GM12878 (cell line): ENCODE results near the gene NRSN2. TPM values are rescaled to one million over a fixed set of nuclear protein-coding genes. Genes with fewer than 3 reads are reported as not detected.

Experiments used
- ATAC-seq: fragments of 200-7000 bp; cut with Tn5 transposase; 3 replicates; pipeline ENCODE4 v1.9.1; 2020; ENCODE audit warnings: mild to moderate bottlenecking, moderate library complexity
- BruUV-seq: library from RNA; stranded (reverse); fragments of 400-500 nt; replicated peaks from 2 replicates; lab custom pipeline; 2021; lab: Mats Ljungman, UMichigan
- CTCF ChIA-PET: fragments of 300-600 bp; sonication (Branson Sonifier 250); formaldehyde crosslinking; extraction: SDS; loops from one replicate; lab custom pipeline; 2021; ENCODE audit warnings: inconsistent platforms; lab: Yijun Ruan, JAX
- POLR2A ChIA-PET: fragments of 350-600 bp; formaldehyde crosslinking; extraction: SDS; loops from one replicate; lab custom pipeline; 2021; ENCODE audit warnings: inconsistent platforms; lab: Charles Lee
- RAD21 ChIA-PET: fragments of 300-600 bp; sonication (Branson Sonifier 250); formaldehyde crosslinking; loops from one replicate; lab custom pipeline; 2023; ENCODE audit warnings: antibody characterized with exemption; ENCODE audit not compliant: unreplicated experiment; lab: Charles Lee
- SMC1A ChIA-PET: fragments of 300-600 bp; sonication (Branson Sonifier 250); formaldehyde crosslinking; loops from one replicate; lab custom pipeline; 2023; ENCODE audit not compliant: unreplicated experiment, uncharacterized antibody; lab: Charles Lee
- DNase-seq: peaks from one replicate; pipeline ENCODE4 v3.0.0-alpha.2; 2011; ENCODE audit warnings: low read depth, low spot score
- FAIRE-seq: peaks from 3 replicates; lab custom pipeline; 2011; peaks lifted over from hg19 to GRCh38; lab: Jason Lieb, UNC
- H2AFZ ChIP-seq: 2 replicates; pipeline ENCODE4 v1.6.0; 2011; ENCODE audit warnings: low read depth, low read length, control low read depth; ENCODE audit not compliant: control insufficient read depth
- H3K27ac ChIP-seq: 2 replicates; pipeline ENCODE4 v1.5.1; 2011; ENCODE audit warnings: control low read depth; ENCODE audit not compliant: control insufficient read depth, insufficient read depth
- H3K27me3 ChIP-seq, 2 experiments: replicated peaks in 1 of 2; 2 replicates each; pipeline versions ENCODE4 v1.6.0 to v1.6.1; 2011; ENCODE audit warnings: low read length in 1 of 2; ENCODE audit not compliant: control insufficient read depth in 2 of 2, insufficient read depth in 2 of 2
- H3K36me3 ChIP-seq, 2 experiments: 2 replicates each; pipeline ENCODE4 v1.5.1; 2011; ENCODE audit warnings: low read length in 1 of 2; ENCODE audit not compliant: control insufficient read depth in 2 of 2, insufficient read depth in 2 of 2
- H3K4me1 ChIP-seq: 2 replicates; pipeline ENCODE4 v1.6.1; 2011; ENCODE audit warnings: mild to moderate bottlenecking, low read length, moderate library complexity, mixed read lengths; ENCODE audit not compliant: control insufficient read depth, insufficient read depth
- H3K4me2 ChIP-seq: 2 replicates; pipeline ENCODE4 v1.6.0; 2011; ENCODE audit warnings: control low read depth; ENCODE audit not compliant: control insufficient read depth, insufficient read depth
- H3K4me3 ChIP-seq: fragments of 200-600 bp; sonication (generic); 2 replicates; pipeline ENCODE4 v1.5.1; 2016
- H3K79me2 ChIP-seq: 2 replicates; pipeline ENCODE4 v1.6.0; 2011; ENCODE audit warnings: low read length; ENCODE audit not compliant: control insufficient read depth, insufficient read depth
- H3K9ac ChIP-seq: 2 replicates; pipeline ENCODE4 v1.8.0; 2011; ENCODE audit warnings: low read length, control low read depth, mixed read lengths; ENCODE audit not compliant: control insufficient read depth, insufficient read depth
- H3K9me3 ChIP-seq: replicated peaks from 3 replicates; pipeline ENCODE4 v1.5.1; 2011; ENCODE audit warnings: mild to moderate bottlenecking, low read length; ENCODE audit not compliant: control insufficient read depth, insufficient read depth
- H4K20me1 ChIP-seq: 2 replicates; pipeline ENCODE4 v1.6.0; 2011; ENCODE audit not compliant: control insufficient read depth, insufficient read depth
- CEBPZ ChIP-seq: fragments of 150-350 bp; IDR thresholded peaks from 2 replicates; pipeline ENCODE4 v1.6.1; 2016; ENCODE audit warnings: low read depth, low read length
- CREM ChIP-seq: IDR thresholded peaks from 2 replicates; pipeline ENCODE4 v1.6.1; 2014; ENCODE audit warnings: antibody characterized with exemption, low read depth
- KDM1A ChIP-seq: fragments of 200-600 bp; sonication (generic); IDR thresholded peaks from 2 replicates; pipeline ENCODE4 v1.6.1; 2016; ENCODE audit warnings: borderline replicate concordance
- LARP7 ChIP-seq: fragments of 450-650 bp; IDR thresholded peaks from 2 replicates; pipeline ENCODE4 v1.6.1; 2017; ENCODE audit warnings: mild to moderate bottlenecking
- MTA2 ChIP-seq: fragments of 450-650 bp; IDR thresholded peaks from 2 replicates; pipeline ENCODE4 v1.6.1; 2016; ENCODE audit warnings: low read depth, mild to moderate bottlenecking, moderate library complexity
- PAX5 ChIP-seq: IDR thresholded peaks from 2 replicates; pipeline ENCODE4 v1.6.1; 2011; ENCODE audit warnings: low read depth, low read length, borderline replicate concordance
- RAD21 ChIP-seq: IDR thresholded peaks from 2 replicates; pipeline ENCODE4 v1.6.1; 2011; ENCODE audit warnings: mild to moderate bottlenecking, low read depth, low read length, moderate library complexity; ENCODE audit not compliant: insufficient read depth
- RELB ChIP-seq: fragments of 450-650 bp; IDR thresholded peaks from 2 replicates; pipeline ENCODE4 v1.6.1; 2017; ENCODE audit warnings: low read depth, mild to moderate bottlenecking, moderate library complexity
- TCF7 ChIP-seq: IDR thresholded peaks from 2 replicates; pipeline ENCODE4 v1.6.1; 2014; ENCODE audit warnings: antibody characterized with exemption, borderline replicate concordance
- ZSCAN29 ChIP-seq: fragments of 450-650 bp; IDR thresholded peaks from 2 replicates; pipeline ENCODE4 v1.6.1; 2017; ENCODE audit warnings: mild to moderate bottlenecking, moderate library complexity
- WGBS: methylation state at CpG from one replicate; pipeline ENCODE4 v1.1.6; 2016; ENCODE audit warnings: low lambda C conversion rate; ENCODE audit not compliant: insufficient replicate concordance, insufficient coverage; ENCODE audit errors: missing lambda C conversion rate; 5-methylcytosine and 5-hydroxymethylcytosine counted together
- in situ Hi-C: fragments of 300-500 bp; cut with MboI; formaldehyde crosslinking; loops from 9 replicates; pipeline ENCODE4 v1.14.3; 2018; ENCODE audit warnings: mixed read lengths
- intact Hi-C: fragments of 100-400 bp; cut with micrococcal nuclease; formaldehyde crosslinking; loops from one replicate; pipeline ENCODE4 v1.14.2; 2022; ENCODE audit not compliant: unreplicated experiment
- polyA plus RNA-seq, 11 experiments: library from polyadenylated mRNA; depleted of rRNA in 4 of 11; unstranded in 6 of 11; stranded (reverse) in 5 of 11; fragments of >200 nt; fragmentation: Nextera tagmentation in 4 of 11; fragmentation: Illumina TruSeq in 1 of 11; extraction: Ambion mirVana in 4 of 11; extraction: Trizol in 1 of 11; gene quantifications; 1 replicate in 1 of 11; 2 replicates in 10 of 11; pipeline versions ENCODE4 v1.2.1 to v1.2.3, GENCODE V29; 2011 to 2016; ENCODE audit warnings: inconsistent platforms in 2 of 11, missing spikeins in 2 of 11, low read depth in 1 of 11
- total RNA-seq, 4 experiments: library from RNA; depleted of rRNA in 3 of 4; stranded (reverse); fragments of >200 nt in 3 of 4; fragmentation: Illumina TruSeq in 1 of 4; extraction: Trizol in 1 of 4; gene quantifications; 2 replicates each; pipeline versions ENCODE4 v1.2.1 to v1.2.3, GENCODE V29; 2013 to 2021
- TF ChIP-seq, protein P1 (sequence below): IDR thresholded peaks from 2 replicates; pipeline ENCODE4 v1.6.1; 2012; ENCODE audit warnings: low read depth, low read length, improper control_type of control experiment
- TF ChIP-seq, protein P2 (sequence below): IDR thresholded peaks from 2 replicates; pipeline ENCODE4 v1.6.1; 2011; ENCODE audit warnings: borderline replicate concordance, low read depth, mild to moderate bottlenecking, moderate library complexity, low read length; ENCODE audit not compliant: insufficient read depth, poor library complexity, severe bottlenecking
- TF ChIP-seq, protein P3 (sequence below): fragments of 450-650 bp; IDR thresholded peaks from 2 replicates; pipeline ENCODE4 v1.6.1; 2016; ENCODE audit warnings: mild to moderate bottlenecking

The NRSN2 gene
- total and polyA plus RNA-seq, 10 of the 15 experiments (the other 5 are each of a cell fraction or from before 2014, with no cell fraction given) = 6.2 to 32.4 (median 13.0) TPM

DNA sequence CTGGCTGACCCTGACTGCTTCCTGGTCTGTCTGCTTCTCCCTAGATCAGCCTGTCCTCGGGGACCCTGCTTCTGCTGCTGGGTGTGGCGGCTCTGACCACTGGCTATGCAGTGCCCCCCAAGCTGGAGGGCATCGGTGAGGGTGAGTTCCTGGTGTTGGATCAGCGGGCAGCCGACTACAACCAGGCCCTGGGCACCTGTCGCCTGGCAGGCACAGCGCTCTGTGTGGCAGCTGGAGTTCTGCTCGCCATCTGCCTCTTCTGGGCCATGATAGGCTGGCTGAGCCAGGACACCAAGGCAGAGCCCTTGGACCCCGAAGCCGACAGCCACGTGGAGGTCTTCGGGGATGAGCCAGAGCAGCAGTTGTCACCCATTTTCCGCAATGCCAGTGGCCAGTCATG lies 6.3 kb downstream of the NRSN2 start:
- 59% methylated on average over 13 of the region's 13 CpGs for WGBS
- no peaks in the 10 kb centered on the region; a peak in 2 of 4 replicates for H3K36me3 ChIP-seq
- ChIA-PET RAD21 (interaction anchor here (1.4 to 2.9 kb wide), 4 partner anchors 79 to 293 kb away, joined by 3 to 10 read pairs (median 9); no protein-coding TSS in a partner anchor), CTCF (interaction anchor here (0.9 to 3.6 kb wide), 9 partner anchors 9 to 314 kb away, joined by 3 to 41 read pairs (median 5); no protein-coding TSS in a partner anchor), SMC1A (interaction anchor here (1.0 to 1.7 kb wide), 2 partner anchors 125 to 126 kb away, joined by 3 to 6 read pairs; no protein-coding TSS in a partner anchor), POLR2A (no interaction called here)
- H3K27ac ChIP-seq = no peak overlapping the region
- no peaks in the 10 kb centered on the region for H3K9me3 ChIP-seq
- FAIRE-seq = no peak
- intact Hi-C loops = loop anchor here (5.0 kb wide), 2 partner anchors 109 to 314 kb away; partner anchors contain the start of gene TBC1D20
- no peaks in the 10 kb centered on the region for H3K27me3 ChIP-seq
- 0 out of 2 replicates have a peak, but pooled peaks cover 3% of the 10 kb centered on the region for H3K4me1 ChIP-seq
- no TSS peak for BruUV-seq
- DNase-seq = no peak
- H3K9ac ChIP-seq = no peak overlapping the region
- no peak for TF ChIP-seq CREM
- TF ChIP-seq, protein P1, sequence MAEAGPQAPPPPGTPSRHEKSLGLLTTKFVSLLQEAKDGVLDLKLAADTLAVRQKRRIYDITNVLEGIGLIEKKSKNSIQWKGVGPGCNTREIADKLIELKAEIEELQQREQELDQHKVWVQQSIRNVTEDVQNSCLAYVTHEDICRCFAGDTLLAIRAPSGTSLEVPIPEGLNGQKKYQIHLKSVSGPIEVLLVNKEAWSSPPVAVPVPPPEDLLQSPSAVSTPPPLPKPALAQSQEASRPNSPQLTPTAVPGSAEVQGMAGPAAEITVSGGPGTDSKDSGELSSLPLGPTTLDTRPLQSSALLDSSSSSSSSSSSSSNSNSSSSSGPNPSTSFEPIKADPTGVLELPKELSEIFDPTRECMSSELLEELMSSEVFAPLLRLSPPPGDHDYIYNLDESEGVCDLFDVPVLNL = no peak
- TF ChIP-seq MTA2 = no peak
- TF ChIP-seq RAD21 = no peak
- no peak for TF ChIP-seq KDM1A
- TF ChIP-seq RELB = no peak
- TF ChIP-seq LARP7 = no peak
- TF ChIP-seq CEBPZ = no peak
- no peak for TF ChIP-seq PAX5
- TF ChIP-seq ZSCAN29 = no peak
- TF ChIP-seq, protein P2, sequence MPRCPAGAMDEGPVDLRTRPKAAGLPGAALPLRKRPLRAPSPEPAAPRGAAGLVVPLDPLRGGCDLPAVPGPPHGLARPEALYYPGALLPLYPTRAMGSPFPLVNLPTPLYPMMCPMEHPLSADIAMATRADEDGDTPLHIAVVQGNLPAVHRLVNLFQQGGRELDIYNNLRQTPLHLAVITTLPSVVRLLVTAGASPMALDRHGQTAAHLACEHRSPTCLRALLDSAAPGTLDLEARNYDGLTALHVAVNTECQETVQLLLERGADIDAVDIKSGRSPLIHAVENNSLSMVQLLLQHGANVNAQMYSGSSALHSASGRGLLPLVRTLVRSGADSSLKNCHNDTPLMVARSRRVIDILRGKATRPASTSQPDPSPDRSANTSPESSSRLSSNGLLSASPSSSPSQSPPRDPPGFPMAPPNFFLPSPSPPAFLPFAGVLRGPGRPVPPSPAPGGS = no peak
- no peak for TF ChIP-seq TCF7
- TF ChIP-seq, protein P3, sequence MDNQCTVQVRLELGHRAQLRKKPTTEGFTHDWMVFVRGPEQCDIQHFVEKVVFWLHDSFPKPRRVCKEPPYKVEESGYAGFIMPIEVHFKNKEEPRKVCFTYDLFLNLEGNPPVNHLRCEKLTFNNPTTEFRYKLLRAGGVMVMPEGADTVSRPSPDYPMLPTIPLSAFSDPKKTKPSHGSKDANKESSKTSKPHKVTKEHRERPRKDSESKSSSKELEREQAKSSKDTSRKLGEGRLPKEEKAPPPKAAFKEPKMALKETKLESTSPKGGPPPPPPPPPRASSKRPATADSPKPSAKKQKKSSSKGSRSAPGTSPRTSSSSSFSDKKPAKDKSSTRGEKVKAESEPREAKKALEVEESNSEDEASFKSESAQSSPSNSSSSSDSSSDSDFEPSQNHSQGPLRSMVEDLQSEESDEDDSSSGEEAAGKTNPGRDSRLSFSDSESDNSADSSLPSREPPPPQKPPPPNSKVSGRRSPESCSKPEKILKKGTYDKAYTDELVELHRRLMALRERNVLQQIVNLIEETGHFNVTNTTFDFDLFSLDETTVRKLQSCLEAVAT = no peak
- no peak overlapping the region for H3K4me3 ChIP-seq
- in situ Hi-C loops = loop anchor here (5.0 to 10.0 kb wide), 3 partner anchors 124 to 382 kb away; no protein-coding TSS in a partner anchor
- ATAC-seq = no peak
- no peak overlapping the region for H3K4me2 ChIP-seq
- H4K20me1 ChIP-seq = no peaks in the 10 kb centered on the region; the same call in 1 of the 2 replicates
- no peak overlapping the region for H2AFZ ChIP-seq
- H3K79me2 ChIP-seq = no peaks in the 10 kb centered on the region
